Brain microvascular endothelial cell (primary cell): ENCODE measurements around the gene SLC4A4.
A peak's percentile ranks its signal among the peaks of the same experiment; 100 is the strongest.

Experiments used
- DNase-seq: peaks from one replicate; pipeline ENCODE4 v3.0.0-alpha.2; 2020
- H3K27ac ChIP-seq: fragments of 250-450 bp; sonication (Bioruptor Pico); 2 replicates; pipeline ENCODE4 v1.5.1; 2020; ENCODE audit warnings: mild to moderate bottlenecking, moderate library complexity
- H3K27me3 ChIP-seq: fragments of 250-450 bp; sonication (Bioruptor Pico); replicated peaks from 2 replicates; pipeline ENCODE4 v1.5.1; 2020; ENCODE audit warnings: mild to moderate bottlenecking
- H3K36me3 ChIP-seq: fragments of 250-450 bp; sonication (Bioruptor Pico); replicated peaks from 2 replicates; pipeline ENCODE4 v1.5.1; 2020; ENCODE audit warnings: mild to moderate bottlenecking
- H3K4me3 ChIP-seq: 2 replicates; pipeline ENCODE4 v1.5.1; 2011; ENCODE audit warnings: low read depth, mild to moderate bottlenecking, control low read depth, low read length, moderate library complexity
- CTCF ChIP-seq: IDR thresholded peaks from 2 replicates; pipeline ENCODE4 v1.5.1; 2011; ENCODE audit warnings: low read depth, mild to moderate bottlenecking, moderate library complexity, low read length, control low read depth, inconsistent platforms; ENCODE audit errors: missing control alignments
- in situ Hi-C: cut with HindIII; loops from 2 replicates; pipeline ENCODE4 v1.10.0; 2017; ENCODE audit warnings: low sequenced_read_pairs, low pct_ligation_motif_present

The SLC4A4 gene

GRCh38 chr4:71377561-71377960 lies 38.7 kb downstream of the SLC4A4 start:
- in situ Hi-C loops, result no loop called here
- Histone ChIP-seq H3K4me3 (no peak overlapping the region), H3K27ac (no peak overlapping the region), H3K27me3 (no peaks in the 10 kb centered on the region), H3K36me3 (no peaks in the 10 kb centered on the region)
- TF ChIP-seq CTCF, result no peak
- DNase-seq, result peak; percentile 89

GRCh38 chr4:71379126-71379525 lies 40.3 kb downstream of the SLC4A4 start:
- in situ Hi-C loops, result no loop called here
- no peak for TF ChIP-seq CTCF

GRCh38 chr4:71380788-71381187 lies 42.0 kb downstream of the SLC4A4 start:
- H3K27me3 ChIP-seq, result no peaks in the 10 kb centered on the region
- H3K27ac ChIP-seq, result no peak overlapping the region
- H3K36me3 ChIP-seq, result no peaks in the 10 kb centered on the region
- peak; percentile 40 for DNase-seq
- H3K4me3 ChIP-seq, result no peak overlapping the region
- TF ChIP-seq CTCF, result no peak
- in situ Hi-C loops, result no loop called here

More at GRCh38 chr4:71379126-71379525, 40.3 kb downstream of the SLC4A4 start:
- no peaks in the 10 kb centered on the region for H3K27me3 ChIP-seq
- H3K36me3 ChIP-seq, result no peaks in the 10 kb centered on the region
- H3K27ac ChIP-seq, result no peak overlapping the region
- H3K4me3 ChIP-seq, result no peak overlapping the region
- no peak for DNase-seq

DNA sequence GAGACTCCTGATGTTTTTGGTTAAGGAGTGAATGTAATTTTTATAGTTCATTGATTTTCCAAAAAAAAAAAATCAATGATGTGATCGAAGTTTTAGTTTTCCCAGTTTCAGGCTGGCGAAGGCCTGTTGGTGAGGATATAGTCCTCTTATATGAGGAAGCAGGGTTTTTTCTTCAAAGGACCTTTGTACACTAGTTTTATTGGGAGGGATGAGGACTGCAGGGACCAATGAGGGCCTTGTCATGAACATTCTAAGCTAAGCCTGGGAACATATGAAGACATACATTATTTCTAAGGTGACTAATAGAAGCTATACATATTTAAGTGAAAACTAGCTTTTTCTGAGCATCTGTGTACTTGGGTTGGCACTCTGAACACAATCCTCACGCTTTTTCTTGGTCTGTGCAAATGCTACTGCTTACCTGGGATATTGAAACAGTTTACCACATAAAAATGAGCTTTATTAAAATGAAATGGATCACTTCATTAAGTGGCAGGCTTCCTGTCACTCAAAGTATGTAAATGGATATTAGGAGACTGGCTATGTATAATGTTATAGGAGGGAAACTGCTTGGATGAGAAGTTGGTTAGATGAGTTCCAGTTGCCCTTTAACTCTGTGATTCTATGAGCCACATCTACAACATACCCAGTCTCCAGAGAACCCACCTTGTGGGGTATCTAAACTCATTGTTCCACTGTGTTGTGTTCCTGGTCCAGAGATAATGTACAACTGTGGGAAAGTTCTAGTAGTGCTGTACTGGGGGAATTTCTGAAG lies 43.5 kb downstream of the SLC4A4 start:
- in situ Hi-C loops, result no loop called here
- H3K4me3 ChIP-seq, result no peak overlapping the region
- no peak for DNase-seq
- H3K27me3 ChIP-seq, result no peaks in the 10 kb centered on the region
- no peaks in the 10 kb centered on the region for H3K36me3 ChIP-seq
- no peak overlapping the region for H3K27ac ChIP-seq
- no peak for TF ChIP-seq CTCF

DNA sequence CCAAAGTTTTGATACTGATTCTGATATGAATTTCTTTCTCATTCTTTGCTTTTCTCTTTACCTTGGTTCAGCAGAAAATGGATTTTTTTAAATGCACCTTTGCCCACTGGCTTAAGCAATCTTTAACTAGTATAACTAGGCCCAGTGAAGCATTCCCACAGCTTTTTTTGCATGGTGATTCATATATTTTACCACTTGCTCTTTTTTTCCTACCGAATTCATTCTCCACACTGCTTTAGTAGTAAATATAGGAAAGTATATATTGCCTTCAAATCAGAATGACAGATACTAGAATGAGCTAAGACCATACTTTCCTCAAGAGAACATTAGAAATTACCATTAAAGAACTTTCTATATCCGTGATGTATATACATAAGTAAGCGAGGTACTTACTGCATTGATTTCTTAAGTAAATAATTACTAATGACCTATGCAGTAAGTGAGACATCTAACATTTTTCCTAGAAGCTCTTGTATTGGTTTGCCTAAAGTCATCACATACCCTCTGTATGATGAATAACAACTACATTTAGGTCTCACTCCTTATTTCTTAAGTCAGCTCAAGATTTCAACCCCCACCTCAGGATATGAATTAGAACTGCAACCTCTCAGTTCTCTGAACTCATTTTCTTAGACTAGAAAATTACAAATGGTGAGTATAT lies 44.2 kb downstream of the SLC4A4 start:
- no peaks in the 10 kb centered on the region for H3K36me3 ChIP-seq
- no peak overlapping the region for H3K4me3 ChIP-seq
- DNase-seq, result no peak
- in situ Hi-C loops, result no loop called here
- no peaks in the 10 kb centered on the region for H3K27me3 ChIP-seq
- no peak for TF ChIP-seq CTCF
- no peak overlapping the region for H3K27ac ChIP-seq
